Parathyroid adenoma (tissue), 2 donors: Measurements from ENCODE around the gene CYP3A5.

ENCODE experiments used
- H2AFZ ChIP-seq: fragments of 300-600 bp; sonication (generic); one replicate; pipeline ENCODE4 v1.7.0; 2017; ENCODE audit warnings: antibody characterized with exemption, mild to moderate bottlenecking
- H3K27ac ChIP-seq: fragments of 300-600 bp; sonication (generic); one replicate; pipeline ENCODE4 v1.7.0; 2017
- H3K27me3 ChIP-seq: fragments of 300-600 bp; sonication (generic); one replicate; pipeline ENCODE4 v1.7.0; 2017; ENCODE audit warnings: low read length; ENCODE audit not compliant: control insufficient read depth, insufficient read depth
- H3K36me3 ChIP-seq: fragments of 300-600 bp; sonication (generic); one replicate; pipeline ENCODE4 v1.7.0; 2017; ENCODE audit warnings: low read length; ENCODE audit not compliant: control insufficient read depth, insufficient read depth
- H3K4me1 ChIP-seq: fragments of 300-600 bp; sonication (generic); one replicate; pipeline ENCODE4 v1.7.0; 2017; ENCODE audit warnings: control low read depth
- H3K4me2 ChIP-seq: fragments of 300-600 bp; sonication (generic); one replicate; pipeline ENCODE4 v1.7.0; 2017; ENCODE audit warnings: low read length
- H3K4me3 ChIP-seq: fragments of 300-600 bp; sonication (generic); one replicate; pipeline ENCODE4 v1.7.0; 2017; ENCODE audit warnings: low read depth, low read length
- H3K79me2 ChIP-seq: fragments of 300-600 bp; sonication (generic); one replicate; pipeline ENCODE4 v1.7.0; 2017; ENCODE audit warnings: control low read depth
- H3K9ac ChIP-seq: fragments of 300-600 bp; sonication (generic); one replicate; pipeline ENCODE4 v1.7.0; 2017; ENCODE audit warnings: mild to moderate bottlenecking
- H3K9me3 ChIP-seq: fragments of 300-600 bp; sonication (generic); one replicate; pipeline ENCODE4 v1.7.0; 2017; ENCODE audit warnings: low read length; ENCODE audit not compliant: control insufficient read depth
- CTCF ChIP-seq: fragments of 300-600 bp; sonication (generic); IDR thresholded peaks from one replicate; pipeline ENCODE4 v1.7.0; 2017; ENCODE audit warnings: antibody characterized with exemption, mild to moderate bottlenecking
- donor health status: primary hyperparathyroidism.

Gene CYP3A5

GRCh38 chr7:99652671-99653070 is 27.1 kb downstream of the CYP3A5 start:
- no peaks in the 10 kb centered on the region for H3K27me3 ChIP-seq
- no peak overlapping the region for H3K27ac ChIP-seq
- peaks cover 2% of the 10 kb centered on the region for H3K79me2 ChIP-seq
- H3K36me3 ChIP-seq = no peaks in the 10 kb centered on the region
- TF ChIP-seq CTCF = no peak
- H3K4me1 ChIP-seq = no peaks in the 10 kb centered on the region
- no peak overlapping the region for H2AFZ ChIP-seq
- H3K9ac ChIP-seq = no peak overlapping the region
- no peaks in the 10 kb centered on the region for H3K9me3 ChIP-seq
- no peak overlapping the region for H3K4me3 ChIP-seq
- no peak overlapping the region for H3K4me2 ChIP-seq

DNA sequence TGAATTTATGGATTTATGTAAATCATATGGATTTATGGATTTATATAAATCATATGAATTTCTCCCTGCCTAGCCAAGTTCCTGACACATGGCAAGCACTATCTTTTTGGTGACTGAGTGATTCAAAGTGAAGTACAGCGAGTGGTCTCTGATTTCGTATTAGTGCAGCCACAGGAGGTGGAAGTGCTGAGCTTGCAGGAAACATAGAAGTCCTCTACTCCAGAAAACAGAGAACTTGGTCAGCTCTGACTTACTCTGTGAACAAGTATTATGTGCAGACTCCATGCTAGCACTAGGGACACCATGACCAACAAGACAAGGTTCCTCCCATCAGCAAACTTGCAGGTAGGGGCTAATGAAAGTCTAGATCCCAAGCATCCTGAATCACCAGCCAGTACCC is 28.5 kb downstream of the CYP3A5 start:
- Histone ChIP-seq H3K9ac (no peak overlapping the region), H3K4me3 (no peak overlapping the region), H3K4me1 (no peaks in the 10 kb centered on the region), H3K27me3 (no peaks in the 10 kb centered on the region), H3K27ac (no peak overlapping the region), H2AFZ (no peak overlapping the region), H3K36me3 (no peaks in the 10 kb centered on the region), H3K4me2 (no peak overlapping the region), H3K79me2 (peaks cover 6% of the 10 kb centered on the region), H3K9me3 (no peaks in the 10 kb centered on the region)
- no peak for TF ChIP-seq CTCF

GRCh38 chr7:99648843-99649242 is 31.0 kb downstream of the CYP3A5 start:
- H3K27ac ChIP-seq = no peak overlapping the region
- TF ChIP-seq CTCF = no peak

DNA sequence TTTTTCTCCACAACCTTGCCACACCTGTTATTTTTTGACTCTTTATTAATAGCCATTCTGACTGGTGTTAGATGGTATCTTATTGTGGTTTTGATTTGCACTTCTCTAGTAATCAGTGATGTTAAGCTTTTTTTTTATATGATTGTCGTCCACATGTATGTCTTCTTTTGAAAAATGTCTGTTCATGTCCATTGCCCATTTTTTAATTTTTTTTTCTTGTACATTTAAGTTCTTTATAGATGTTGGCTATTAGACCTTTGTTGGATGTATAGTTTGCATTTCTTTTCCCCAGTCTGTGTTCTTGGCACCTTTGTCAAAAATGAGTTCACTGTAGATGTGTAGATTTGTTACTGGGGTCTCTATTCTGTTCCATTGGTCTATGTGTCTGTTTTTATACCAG is 34.2 kb downstream of the CYP3A5 start:
- H3K4me3 ChIP-seq = no peak overlapping the region
- peaks cover 6% of the 10 kb centered on the region for H3K79me2 ChIP-seq
- H2AFZ ChIP-seq = no peak overlapping the region
- no peaks in the 10 kb centered on the region for H3K4me1 ChIP-seq
- H3K27ac ChIP-seq = no peak overlapping the region
- no peak overlapping the region for H3K9ac ChIP-seq
- no peak for TF ChIP-seq CTCF
- no peaks in the 10 kb centered on the region for H3K36me3 ChIP-seq
- no peaks in the 10 kb centered on the region for H3K9me3 ChIP-seq
- no peaks in the 10 kb centered on the region for H3K27me3 ChIP-seq
- H3K4me2 ChIP-seq = no peak overlapping the region

More at GRCh38 chr7:99648843-99649242, 31.0 kb downstream of the CYP3A5 start:
- no peaks in the 10 kb centered on the region for H3K4me1 ChIP-seq
- no peaks in the 10 kb centered on the region for H3K9me3 ChIP-seq
- no peak overlapping the region for H2AFZ ChIP-seq
- no peak overlapping the region for H3K4me3 ChIP-seq
- H3K79me2 ChIP-seq = peaks cover 6% of the 10 kb centered on the region
- no peaks in the 10 kb centered on the region for H3K36me3 ChIP-seq
- H3K9ac ChIP-seq = no peak overlapping the region
- H3K27me3 ChIP-seq = no peaks in the 10 kb centered on the region
- H3K4me2 ChIP-seq = no peak overlapping the region

- H3K9me3 ChIP-seq = no peaks in the 10 kb centered on the region
- H2AFZ ChIP-seq = no peak overlapping the region
- H3K9ac ChIP-seq = no peak overlapping the region
- H3K79me2 ChIP-seq = peaks cover 6% of the 10 kb centered on the region
- H3K27ac ChIP-seq = no peak overlapping the region
- H3K4me3 ChIP-seq = no peak overlapping the region
- no peaks in the 10 kb centered on the region for H3K36me3 ChIP-seq
- no peak for TF ChIP-seq CTCF
- H3K27me3 ChIP-seq = no peaks in the 10 kb centered on the region
- H3K4me2 ChIP-seq = no peak overlapping the region
- H3K4me1 ChIP-seq = no peaks in the 10 kb centered on the region
Observed at GRCh38 chr7:99644431-99644830, 35.4 kb downstream of the CYP3A5 start.
